Immature natural killer cell (primary cell): ENCODE results near the gene CD7. TPM values are rescaled to one million over a fixed set of nuclear protein-coding genes. Genes with fewer than 3 reads are reported as not detected.
"Not testable (repeated sequence)": the region's sequence is repeated elsewhere in the genome, so short reads cannot be mapped to it uniquely, and the experiment has no call there.

ENCODE experiments used
- DNase-seq, 3 donors: peaks; one replicate each; pipeline ENCODE4 v3.0.0; 2022; ENCODE audit warnings: mixed read lengths in 1 of 3
- H3K27ac Mint-ChIP-seq, 6 donors: one replicate each; pipeline ENCODE4 v1.8.0; 2020; ENCODE audit warnings: mixed read lengths in 6 of 6, mild to moderate bottlenecking in 5 of 6, inconsistent platforms in 4 of 6, moderate library complexity in 3 of 6
- H3K27me3 Mint-ChIP-seq, 3 donors: one replicate each; pipeline ENCODE4 v1.8.0; 2020 to 2021; ENCODE audit warnings: low read depth in 3 of 3, mild to moderate bottlenecking in 3 of 3, mixed read lengths in 3 of 3, moderate library complexity in 3 of 3, inconsistent platforms in 1 of 3
- H3K36me3 Mint-ChIP-seq, 3 donors: one replicate each; pipeline ENCODE4 v1.8.0; 2020; ENCODE audit warnings: mixed read lengths in 3 of 3, inconsistent platforms in 2 of 3, mild to moderate bottlenecking in 2 of 3
- H3K4me1 Mint-ChIP-seq, 2 donors: one replicate each; pipeline ENCODE4 v1.8.0; 2020; ENCODE audit warnings: inconsistent platforms in 2 of 2, mild to moderate bottlenecking in 2 of 2, mixed read lengths in 2 of 2, moderate library complexity in 1 of 2
- H3K4me3 Mint-ChIP-seq, 5 donors: one replicate each; pipeline ENCODE4 v1.8.0; 2020; ENCODE audit warnings: mild to moderate bottlenecking in 5 of 5, mixed read lengths in 5 of 5, inconsistent platforms in 3 of 5, moderate library complexity in 3 of 5
- H3K9me3 Mint-ChIP-seq, 6 donors: one replicate each; pipeline ENCODE4 v1.8.0; 2020; ENCODE audit warnings: mild to moderate bottlenecking in 6 of 6, mixed read lengths in 6 of 6, inconsistent platforms in 4 of 6, moderate library complexity in 3 of 6
- polyA plus RNA-seq, 3 donors: library from polyadenylated mRNA; unstranded; fragments of 300-500 nt; fragmentation: Illumina TruSeq; gene quantifications; one replicate each; pipeline ENCODE4 v1.2.3, GENCODE V29; 2021

CD7 gene
- polyA plus RNA-seq, 3 donors from 2014 or later, result 278 to 589 (median 370) TPM

GRCh38 chr17:82351713-82352488, 34.5 kb upstream of the CD7 start:
- no peaks in the 10 kb centered on the region for H3K36me3 Mint-ChIP-seq
- no peak overlapping the region for H3K4me3 Mint-ChIP-seq
- H3K4me1 Mint-ChIP-seq, result peaks cover 0 to 5% of the 10 kb centered on the region in 2 donors
- peak; percentile 76 to 81 (median 79) for DNase-seq
- peaks cover 2 to 6% (median 4%) of the 10 kb centered on the region in 3 donors for H3K27me3 Mint-ChIP-seq
- H3K9me3 Mint-ChIP-seq, result no peaks in the 10 kb centered on the region
- peak overlapping the region in 1 of 6 donors; percentile 46 for H3K27ac Mint-ChIP-seq

- no peaks in the 10 kb centered on the region for H3K9me3 Mint-ChIP-seq
- peak overlapping the region in 4 of 6 donors; percentile 22 to 48 (median 37) for H3K27ac Mint-ChIP-seq
- H3K36me3 Mint-ChIP-seq, result no peaks in the 10 kb centered on the region
- peak in 1 of 3 donors; percentile 28 for DNase-seq
- H3K27me3 Mint-ChIP-seq, result peaks cover 2 to 6% (median 4%) of the 10 kb centered on the region in 3 donors
- H3K4me1 Mint-ChIP-seq, result peaks cover 5 to 10% of the 10 kb centered on the region in 2 donors
- no peak overlapping the region for H3K4me3 Mint-ChIP-seq
Observed at GRCh38 chr17:82351254-82351712, 33.9 kb upstream of the CD7 start.

- Mint-ChIP-seq H3K4me3 (peak overlapping the region in 2 of 5 donors; percentile 9 to 18), H3K27me3 (peaks cover 2 to 6% (median 4%) of the 10 kb centered on the region in 3 donors), H3K4me1 (peaks cover 7 to 11% of the 10 kb centered on the region in 2 donors), H3K27ac (peak overlapping the region; percentile 39 to 71 (median 48)), H3K9me3 (no peaks in the 10 kb centered on the region), H3K36me3 (no peaks in the 10 kb centered on the region)
- peak; percentile 49 to 71 (median 52) for DNase-seq
Observed at GRCh38 chr17:82350182-82351030, 33.0 kb upstream of the CD7 start.

GRCh38 chr17:82349287-82349701, 31.9 kb upstream of the CD7 start:
- peaks cover 2 to 6% (median 4%) of the 10 kb centered on the region in 3 donors for H3K27me3 Mint-ChIP-seq
- DNase-seq, result no peak
- H3K4me3 Mint-ChIP-seq, result no peak overlapping the region
- H3K36me3 Mint-ChIP-seq, result no peaks in the 10 kb centered on the region
- H3K4me1 Mint-ChIP-seq, result peaks cover 7 to 11% of the 10 kb centered on the region in 2 donors
- H3K9me3 Mint-ChIP-seq, result no peaks in the 10 kb centered on the region
- no peak overlapping the region for H3K27ac Mint-ChIP-seq

GRCh38 chr17:82348866-82349265, 31.5 kb upstream of the CD7 start:
- peaks cover 7 to 11% of the 10 kb centered on the region in 2 donors for H3K4me1 Mint-ChIP-seq
- H3K9me3 Mint-ChIP-seq, result no peaks in the 10 kb centered on the region
- no peak for DNase-seq
- H3K36me3 Mint-ChIP-seq, result no peaks in the 10 kb centered on the region
- H3K4me3 Mint-ChIP-seq, result no peak overlapping the region
- peaks cover 2 to 6% (median 4%) of the 10 kb centered on the region in 3 donors for H3K27me3 Mint-ChIP-seq
- H3K27ac Mint-ChIP-seq, result no peak overlapping the region

- no peaks in the 10 kb centered on the region for H3K36me3 Mint-ChIP-seq
- DNase-seq, result no peak
- no peak overlapping the region for H3K27ac Mint-ChIP-seq
- H3K4me1 Mint-ChIP-seq, result peaks cover 7 to 11% of the 10 kb centered on the region in 2 donors
- no peak overlapping the region for H3K4me3 Mint-ChIP-seq
- H3K27me3 Mint-ChIP-seq, result peaks cover 2 to 6% (median 4%) of the 10 kb centered on the region in 3 donors
- H3K9me3 Mint-ChIP-seq, result no peaks in the 10 kb centered on the region
Observed at GRCh38 chr17:82348434-82348833, 31.0 kb upstream of the CD7 start.

- not testable (repeated sequence) for DNase-seq, H3K27ac Mint-ChIP-seq, H3K4me3 Mint-ChIP-seq, H3K27me3 Mint-ChIP-seq, H3K9me3 Mint-ChIP-seq, H3K36me3 Mint-ChIP-seq
- peaks cover 7 to 11% of the 10 kb centered on the region in 2 donors for H3K4me1 Mint-ChIP-seq
Observed at GRCh38 chr17:82347994-82348393, 30.6 kb upstream of the CD7 start.

GRCh38 chr17:82346342-82347300, 29.2 kb upstream of the CD7 start:
- peaks cover 0 to 6% (median 2%) of the 10 kb centered on the region in 3 donors for H3K27me3 Mint-ChIP-seq
- no peaks in the 10 kb centered on the region for H3K9me3 Mint-ChIP-seq
- H3K4me3 Mint-ChIP-seq, result no peak overlapping the region
- DNase-seq, result no peak
- H3K4me1 Mint-ChIP-seq, result peaks cover 7 to 11% of the 10 kb centered on the region in 2 donors
- peak overlapping the region in 2 of 6 donors; percentile 7 to 32 for H3K27ac Mint-ChIP-seq
- no peaks in the 10 kb centered on the region for H3K36me3 Mint-ChIP-seq

- Mint-ChIP-seq H3K36me3 (no peaks in the 10 kb centered on the region), H3K9me3 (no peaks in the 10 kb centered on the region), H3K4me3 (no peak overlapping the region), H3K27me3 (peaks cover 0 to 6% (median 2%) of the 10 kb centered on the region in 3 donors), H3K27ac (no peak overlapping the region), H3K4me1 (peaks cover 7 to 8% of the 10 kb centered on the region in 2 donors)
- no peak for DNase-seq
Observed at GRCh38 chr17:82345151-82345976, 28.0 kb upstream of the CD7 start.

GRCh38 chr17:82344175-82344907, 26.9 kb upstream of the CD7 start:
- H3K9me3 Mint-ChIP-seq, result no peaks in the 10 kb centered on the region
- H3K27ac Mint-ChIP-seq, result no peak overlapping the region
- H3K27me3 Mint-ChIP-seq, result peaks cover 0 to 4% (median 0%) of the 10 kb centered on the region in 3 donors
- H3K4me3 Mint-ChIP-seq, result no peak overlapping the region
- no peak for DNase-seq
- peaks cover 6 to 7% of the 10 kb centered on the region in 2 donors for H3K4me1 Mint-ChIP-seq
- H3K36me3 Mint-ChIP-seq, result no peaks in the 10 kb centered on the region

- Mint-ChIP-seq H3K9me3 (no peaks in the 10 kb centered on the region), H3K4me3 (no peak overlapping the region), H3K4me1 (peaks cover 6 to 7% of the 10 kb centered on the region in 2 donors), H3K27ac (no peak overlapping the region), H3K27me3 (peaks cover 0 to 3% (median 0%) of the 10 kb centered on the region in 3 donors), H3K36me3 (no peaks in the 10 kb centered on the region)
- DNase-seq, result no peak
Observed at GRCh38 chr17:82343560-82343959, 26.2 kb upstream of the CD7 start.
